NCI-H1930 (cell line): Measurements from ENCODE around the gene RAD51B.
"Not testable (repeated sequence)": the region's sequence is repeated elsewhere in the genome, so short reads cannot be mapped to it uniquely, and the experiment has no call there.

Source experiments
- DNase-seq, 2 experiments: peaks; one replicate each; lab custom pipeline; 2025; lab: John Stamatoyannopoulos, UW

RAD51B gene

DNA sequence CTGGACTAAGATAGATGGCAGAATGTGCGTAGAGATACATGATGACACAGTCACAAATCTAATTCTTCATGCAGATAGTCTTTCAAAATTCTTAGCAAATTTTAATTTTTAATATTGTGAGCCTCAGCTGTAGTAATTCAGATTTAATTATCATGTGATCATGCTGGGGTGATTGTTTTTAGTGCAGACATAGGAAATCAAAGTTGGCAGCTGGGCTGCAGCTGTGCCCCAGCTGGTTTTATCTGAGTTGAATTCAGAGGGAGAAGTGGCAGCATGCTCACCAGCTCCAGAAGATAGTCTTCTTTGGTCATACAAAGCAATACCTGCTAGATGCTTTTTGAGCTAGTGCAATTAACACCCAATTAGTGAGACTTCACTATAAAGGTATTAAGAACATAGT lies 292.9 kb downstream of the RAD51B start:
- no peak for DNase-seq

- DNase-seq: no peak
Measured at GRCh38 chr14:68113343-68113930, 293.9 kb downstream of the RAD51B start.

DNA sequence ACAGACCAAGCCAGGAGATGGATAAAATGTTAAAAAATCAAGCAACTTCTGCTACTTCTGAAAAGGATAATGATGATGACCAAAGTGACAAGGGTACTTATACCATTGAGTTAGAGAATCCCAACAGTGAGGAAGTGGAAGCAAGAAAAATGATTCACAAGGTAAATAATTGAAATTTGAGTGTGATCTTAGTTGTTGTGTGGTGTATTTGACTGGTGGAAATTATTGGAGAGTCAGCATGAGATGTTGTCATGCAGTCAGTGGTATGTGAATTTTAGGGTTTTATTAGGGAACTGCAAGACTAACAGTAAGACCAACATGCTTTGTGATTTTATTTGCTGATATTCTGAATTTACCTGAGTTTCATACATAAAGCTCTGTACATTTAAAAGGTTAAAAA lies 296.4 kb downstream of the RAD51B start:
- not testable (repeated sequence) for DNase-seq

DNA sequence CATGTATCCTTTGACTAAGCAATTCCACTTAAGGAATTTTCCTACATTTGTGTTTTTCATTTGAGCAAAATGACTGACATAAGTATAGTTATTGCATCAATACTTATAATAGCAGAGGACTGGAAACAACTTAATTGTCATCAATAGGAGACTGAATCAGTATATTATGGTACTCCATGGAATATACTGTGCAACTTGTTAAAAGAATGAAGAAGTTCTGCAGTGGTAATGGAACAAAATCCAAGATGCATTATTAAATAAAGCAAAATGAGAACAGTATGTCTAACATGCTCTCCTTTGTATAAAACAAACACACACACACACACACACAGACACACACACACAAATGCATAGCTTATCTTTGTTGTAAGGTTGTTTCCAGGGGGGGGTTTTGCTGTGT lies 303.1 kb downstream of the RAD51B start:
- no peak for DNase-seq

GRCh38 chr14:68124050-68124449 lies 304.5 kb downstream of the RAD51B start:
- DNase-seq: no peak

- no peak for DNase-seq
Measured at GRCh38 chr14:68124979-68125731, 305.6 kb downstream of the RAD51B start.

DNA sequence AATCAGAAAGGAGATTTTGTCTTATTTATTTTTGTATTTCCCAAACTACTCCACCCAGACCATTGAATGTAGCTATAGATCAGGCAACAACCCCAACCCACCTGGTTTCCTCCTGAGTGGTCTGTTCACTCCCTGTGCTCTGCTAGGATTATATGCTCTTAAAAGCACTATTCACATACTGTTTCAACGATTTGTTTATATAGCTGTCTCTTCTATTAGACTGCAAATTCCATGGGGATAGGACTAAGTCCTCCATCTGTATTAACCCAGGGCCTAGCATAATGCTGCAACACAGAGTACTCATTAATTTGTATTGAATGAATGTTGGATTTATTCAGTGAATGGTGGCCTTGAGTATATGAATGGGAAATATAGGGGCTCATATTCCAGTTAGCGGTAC lies 307.6 kb downstream of the RAD51B start:
- DNase-seq: peak in 1 of 2 experiments; percentile 23

DNA sequence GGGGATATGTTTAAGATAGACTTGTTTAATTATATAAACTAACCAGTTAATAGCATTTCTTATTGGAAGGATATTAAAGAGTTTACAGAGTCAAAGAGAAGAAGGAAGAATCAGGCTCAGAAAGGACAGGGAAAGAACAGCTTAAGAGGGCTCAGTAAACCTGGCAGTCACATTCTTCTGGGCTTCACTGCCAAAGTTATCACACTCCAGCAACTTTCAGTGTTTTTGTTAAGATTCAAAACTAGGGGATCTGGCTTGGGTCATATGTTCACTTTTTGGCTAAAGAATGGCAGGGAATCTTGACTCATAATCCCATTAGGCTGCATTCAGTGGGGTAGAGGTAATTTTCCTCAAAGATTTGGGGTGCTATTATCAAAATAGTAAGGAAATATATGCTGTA lies 312.3 kb downstream of the RAD51B start:
- DNase-seq: no peak

DNA sequence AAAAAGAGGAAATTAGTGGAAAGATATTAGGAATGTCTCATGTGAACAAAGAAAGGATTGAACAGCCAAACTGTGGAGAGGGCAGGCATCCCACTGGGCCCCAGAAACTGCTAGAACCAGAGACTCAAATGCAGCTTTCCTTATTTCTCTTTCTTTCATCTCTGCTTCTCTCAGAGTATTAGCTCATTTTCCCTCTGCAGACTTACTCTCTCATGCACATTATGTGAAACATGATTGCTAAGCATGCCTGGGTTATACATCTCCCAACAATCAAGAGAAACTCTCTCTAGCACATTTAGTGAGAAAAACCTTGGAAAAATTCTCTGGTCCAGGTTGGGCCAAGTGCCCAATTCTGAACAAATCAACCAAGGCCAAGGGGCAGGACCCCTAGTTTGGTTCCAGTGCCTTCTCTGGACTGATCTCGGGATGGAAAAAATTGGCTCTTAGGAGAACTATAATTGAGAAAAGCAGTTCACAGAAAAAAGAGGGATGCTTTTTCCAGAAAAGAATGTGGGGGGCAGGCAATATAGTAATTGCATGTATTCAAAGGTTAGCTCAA lies 313.1 kb downstream of the RAD51B start:
- no peak for DNase-seq

DNA sequence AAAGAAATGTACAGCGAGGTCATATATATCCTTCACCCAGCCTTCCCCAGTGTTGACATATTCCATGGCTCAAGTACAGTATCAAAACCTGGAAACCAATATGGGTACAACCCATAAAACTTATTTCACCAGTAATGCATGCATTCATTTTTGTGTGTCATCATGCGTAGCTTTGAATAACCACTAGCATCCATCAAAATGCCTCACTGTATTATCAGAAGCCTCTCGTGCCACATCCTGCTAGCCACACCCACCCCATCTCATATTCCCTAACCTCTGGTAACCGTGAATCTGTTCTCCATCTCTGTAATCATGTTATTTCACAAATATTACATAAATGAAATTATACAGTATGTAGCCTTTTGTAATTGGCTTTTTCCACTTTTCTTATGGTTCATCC lies 314.3 kb downstream of the RAD51B start:
- no peak for DNase-seq

- no peak for DNase-seq
Measured at GRCh38 chr14:68135028-68135427, 315.4 kb downstream of the RAD51B start.

DNA sequence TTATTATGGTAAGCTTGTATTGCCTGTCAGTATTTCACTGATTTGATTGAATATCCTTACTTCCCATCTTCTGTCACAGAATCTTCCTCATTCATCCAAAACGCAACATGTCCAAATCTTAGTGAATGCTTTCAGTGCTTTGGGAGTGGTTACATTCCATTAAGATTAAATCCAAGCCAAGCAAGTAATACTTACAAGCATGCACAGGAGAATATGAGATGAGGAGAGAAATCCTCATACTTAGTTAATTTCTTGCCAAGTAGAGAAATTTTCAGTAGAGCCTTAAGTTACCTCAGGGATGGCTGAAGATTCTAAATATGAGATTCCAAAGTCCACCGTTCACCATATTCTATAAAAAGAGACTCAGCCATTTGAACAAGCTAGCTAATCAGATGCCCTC lies 316.0 kb downstream of the RAD51B start:
- no peak for DNase-seq

DNA sequence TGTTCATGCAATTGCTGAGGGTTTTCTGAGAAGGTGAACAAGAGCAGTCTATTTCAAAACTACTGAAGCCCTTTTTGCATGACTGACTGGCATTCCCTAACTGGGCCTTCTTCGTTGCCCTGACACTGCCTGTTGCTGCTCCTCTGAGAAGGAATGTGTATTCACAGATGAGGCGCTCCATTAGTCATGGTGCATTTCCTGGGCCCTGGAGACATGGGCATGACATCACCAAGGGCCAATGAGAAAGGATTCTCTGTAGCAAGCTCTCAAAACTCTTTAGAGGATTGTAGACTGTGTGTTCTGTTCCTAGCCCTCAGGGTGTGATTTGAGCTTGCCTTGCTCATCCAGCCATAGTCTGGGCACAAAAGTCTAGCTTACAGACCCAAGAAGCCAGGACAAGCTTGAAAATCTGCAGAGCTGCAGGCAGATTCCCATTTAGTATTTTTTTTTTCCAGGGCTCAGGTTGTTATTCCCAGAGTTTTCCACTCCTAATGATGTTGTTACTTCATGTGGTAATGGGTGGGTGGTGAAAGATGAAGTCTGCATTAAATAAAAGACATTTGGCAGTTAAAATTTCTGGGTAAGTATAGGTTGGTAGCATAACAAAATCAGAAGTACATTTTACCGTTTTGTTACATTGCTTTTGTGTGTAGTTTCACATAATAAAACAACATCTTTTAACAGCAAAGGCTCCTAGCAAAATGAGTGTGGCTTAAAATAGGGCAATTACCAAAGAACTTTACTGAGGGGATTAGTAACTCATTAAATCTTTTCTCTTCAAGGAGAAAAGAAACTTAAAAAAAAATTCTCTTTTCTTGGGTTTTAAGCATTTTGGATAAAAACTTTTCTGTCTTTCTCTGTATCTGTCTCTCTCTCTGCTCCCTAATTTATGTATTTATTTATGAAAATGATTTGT lies 318.4 kb downstream of the RAD51B start:
- peak in 1 of 2 experiments; percentile 14 for DNase-seq

- DNase-seq: peak; percentile 35 to 45
Measured at GRCh38 chr14:68139431-68140075, 320.0 kb downstream of the RAD51B start.

- DNase-seq: no peak
Measured at GRCh38 chr14:68140076-68140741, 320.6 kb downstream of the RAD51B start.

DNA sequence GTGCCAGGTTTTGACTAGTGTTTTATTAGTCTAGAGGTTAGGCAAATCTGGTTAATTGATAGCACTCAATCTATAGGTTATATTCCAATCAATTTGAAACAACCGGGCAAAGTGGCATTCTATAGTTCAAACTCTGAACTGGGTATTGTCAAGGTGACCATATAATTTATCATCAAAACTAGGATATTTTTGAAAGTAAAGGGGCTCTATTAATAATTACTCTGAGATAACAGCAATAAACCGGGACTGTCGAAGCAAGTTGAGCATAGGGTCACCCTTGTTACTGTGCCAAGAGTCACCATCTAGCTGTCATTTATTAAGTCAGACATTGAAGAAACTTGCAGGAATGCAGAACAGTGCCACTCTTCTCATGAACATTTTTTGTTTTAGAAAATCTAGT lies 321.2 kb downstream of the RAD51B start:
- DNase-seq: no peak

DNA sequence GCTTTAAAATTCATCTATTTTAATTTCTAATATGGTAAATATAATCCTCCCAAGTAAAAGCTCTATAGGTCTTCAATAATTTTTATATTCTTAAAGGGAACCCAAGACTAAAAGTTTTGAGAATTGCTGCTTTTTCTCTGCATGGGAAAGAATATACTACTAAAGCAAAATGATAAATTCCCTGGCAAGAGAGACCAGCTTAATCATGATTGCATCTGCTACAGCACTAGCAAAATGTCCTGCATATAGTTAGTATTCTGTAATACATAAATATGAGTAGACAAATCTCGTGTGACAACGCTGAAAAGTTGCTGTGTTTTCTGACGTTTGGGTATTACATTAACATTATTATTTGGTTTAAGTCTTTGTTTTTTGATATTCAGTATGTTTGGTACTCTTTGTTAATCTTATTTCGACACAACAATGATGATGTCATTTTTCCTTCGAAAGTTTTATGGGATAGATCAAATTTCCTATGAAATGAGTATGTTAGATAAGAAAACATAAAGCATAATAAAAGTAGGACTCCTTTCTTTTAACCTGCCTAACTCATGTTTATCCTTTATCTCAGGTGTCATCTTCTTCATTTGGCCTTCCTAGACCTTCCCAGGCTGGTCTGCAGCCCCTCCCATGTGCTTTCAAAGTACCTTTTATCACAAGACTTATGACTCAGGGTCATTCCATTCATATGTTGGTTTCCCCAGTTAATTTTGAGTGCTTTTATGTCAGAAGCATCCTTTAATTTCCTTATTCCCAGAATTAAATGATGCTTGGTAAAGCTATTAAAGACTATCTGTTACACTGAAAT lies 321.9 kb downstream of the RAD51B start:
- DNase-seq: no peak

DNA sequence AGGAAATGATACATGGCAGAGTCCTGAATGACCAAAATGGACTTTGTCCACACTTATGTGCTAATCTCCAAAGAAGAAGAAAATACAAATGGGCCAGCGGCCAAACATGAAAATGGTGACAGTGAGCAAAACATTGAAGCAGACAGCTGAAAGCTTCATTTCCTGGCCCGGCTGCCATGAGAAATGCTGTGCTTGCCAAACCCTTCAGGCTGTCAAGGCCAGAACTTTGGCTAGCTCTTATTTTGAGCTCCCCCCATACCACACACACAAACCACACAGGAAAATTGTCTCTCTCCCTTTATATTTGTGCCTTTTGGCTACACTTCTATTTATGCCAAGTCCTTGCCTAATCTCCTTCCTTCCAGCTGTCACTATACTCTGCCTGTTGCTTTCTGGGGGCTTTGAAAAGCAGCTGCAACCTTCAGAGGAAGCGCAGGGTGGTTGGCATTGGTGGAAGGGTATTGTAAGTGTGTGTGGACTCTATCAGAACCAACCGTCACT lies 323.8 kb downstream of the RAD51B start:
- DNase-seq: no peak

DNA sequence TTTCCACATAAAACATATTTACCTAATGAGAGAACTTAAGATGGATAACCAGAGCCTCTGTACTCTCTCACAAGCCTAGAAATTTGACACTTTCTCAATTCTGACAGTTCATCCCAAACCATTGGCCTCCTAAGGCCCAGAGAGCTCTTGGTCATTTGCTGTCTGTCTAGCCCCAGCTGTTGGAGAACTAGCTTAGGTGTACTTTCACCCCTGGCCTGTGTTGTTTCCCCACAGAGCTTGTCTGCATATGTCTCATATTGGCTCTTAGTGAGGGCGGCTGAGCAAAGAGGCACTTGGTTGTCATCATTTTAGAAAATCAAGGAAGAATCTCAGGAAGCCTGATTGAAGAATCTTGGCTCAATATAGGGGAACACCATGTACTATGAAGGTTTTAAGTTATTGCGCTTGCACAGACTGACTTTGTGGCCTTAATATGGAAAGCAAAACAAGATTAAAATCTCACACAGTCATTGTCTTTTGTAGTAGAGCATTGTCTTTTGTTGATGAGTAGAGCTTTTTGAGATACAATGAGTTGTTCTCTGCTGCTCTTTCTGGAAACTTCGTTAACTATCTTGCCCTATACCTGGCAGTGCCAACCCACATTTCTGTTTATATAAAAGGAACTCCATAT lies 324.6 kb downstream of the RAD51B start:
- DNase-seq: no peak

GRCh38 chr14:68145036-68145435 lies 325.5 kb downstream of the RAD51B start:
- DNase-seq: no peak
